ENCODE measurements around the gene XYLT1. TPM values are rescaled to one million over a fixed set of nuclear protein-coding genes. Genes with fewer than 3 reads are reported as not detected.

Gene XYLT1
- total and polyA plus RNA-seq, 7 donors = 0.67 to 2.5 (median 1.7) TPM

DNA sequence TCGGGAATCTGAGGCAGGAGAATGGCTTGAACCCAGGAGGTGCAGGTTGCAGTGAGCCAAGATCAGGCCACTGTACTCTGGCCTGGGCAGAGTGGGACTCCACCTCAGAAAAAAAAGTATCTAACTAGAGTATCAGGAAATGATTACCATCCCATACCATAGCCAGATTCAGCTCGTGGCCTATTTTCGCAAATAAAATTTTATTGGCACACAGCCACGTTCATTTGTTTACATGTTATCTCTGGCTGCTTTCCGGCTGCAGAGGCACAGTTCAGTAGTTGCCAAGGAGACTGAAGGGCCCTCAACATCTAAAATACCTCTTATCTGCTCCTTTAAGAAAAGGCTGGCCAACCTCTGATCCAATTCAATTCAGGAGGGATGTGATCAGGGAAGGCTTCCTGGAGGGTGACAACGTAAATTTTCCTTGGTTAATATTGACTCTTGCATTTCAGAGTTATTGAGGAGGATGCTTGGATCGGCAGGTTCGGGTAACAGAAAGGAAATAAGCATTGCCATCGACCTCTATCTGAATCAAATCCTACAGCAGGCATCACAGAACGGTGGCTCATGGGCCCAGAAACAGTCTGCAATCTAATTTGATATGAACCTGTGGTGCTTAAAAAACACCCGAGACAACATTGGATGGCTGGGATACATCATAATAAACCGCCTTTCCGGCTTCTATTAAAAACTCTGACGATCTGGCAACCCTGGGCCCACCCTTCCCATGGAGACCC, 73.8 kb downstream of the XYLT1 start:
- Histone ChIP-seq H3K27ac (no peak overlapping the region), H3K4me3 (no peak overlapping the region), H3K9me3 (no peaks in the 10 kb centered on the region), H3K4me1 (no peaks in the 10 kb centered on the region), H3K27me3 (ENCODE audit: insufficient read depth in 3 of 3, low read length in 2 of 3) (no peaks in the 10 kb centered on the region), H3K36me3 (ENCODE audit: insufficient read depth in 1 of 2, low read depth in 1 of 2) (no peaks in the 10 kb centered on the region)
- WGBS, 3 donors = 53 to 62% (median 61%) methylated on average over 14 of the region's 14 CpGs
- intact Hi-C loops (cut with DNase I) = no loop called here
- no peak for DNase-seq
- ATAC-seq = peak in 1 of 4 donors; percentile 33
- TF ChIP-seq, protein P1, sequence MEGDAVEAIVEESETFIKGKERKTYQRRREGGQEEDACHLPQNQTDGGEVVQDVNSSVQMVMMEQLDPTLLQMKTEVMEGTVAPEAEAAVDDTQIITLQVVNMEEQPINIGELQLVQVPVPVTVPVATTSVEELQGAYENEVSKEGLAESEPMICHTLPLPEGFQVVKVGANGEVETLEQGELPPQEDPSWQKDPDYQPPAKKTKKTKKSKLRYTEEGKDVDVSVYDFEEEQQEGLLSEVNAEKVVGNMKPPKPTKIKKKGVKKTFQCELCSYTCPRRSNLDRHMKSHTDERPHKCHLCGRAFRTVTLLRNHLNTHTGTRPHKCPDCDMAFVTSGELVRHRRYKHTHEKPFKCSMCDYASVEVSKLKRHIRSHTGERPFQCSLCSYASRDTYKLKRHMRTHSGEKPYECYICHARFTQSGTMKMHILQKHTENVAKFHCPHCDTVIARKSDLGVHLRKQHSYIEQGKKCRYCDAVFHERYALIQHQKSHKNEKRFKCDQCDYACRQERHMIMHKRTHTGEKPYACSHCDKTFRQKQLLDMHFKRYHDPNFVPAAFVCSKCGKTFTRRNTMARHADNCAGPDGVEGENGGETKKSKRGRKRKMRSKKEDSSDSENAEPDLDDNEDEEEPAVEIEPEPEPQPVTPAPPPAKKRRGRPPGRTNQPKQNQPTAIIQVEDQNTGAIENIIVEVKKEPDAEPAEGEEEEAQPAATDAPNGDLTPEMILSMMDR (IDR thresholded peaks at IDR 0.05) = no peak

DNA sequence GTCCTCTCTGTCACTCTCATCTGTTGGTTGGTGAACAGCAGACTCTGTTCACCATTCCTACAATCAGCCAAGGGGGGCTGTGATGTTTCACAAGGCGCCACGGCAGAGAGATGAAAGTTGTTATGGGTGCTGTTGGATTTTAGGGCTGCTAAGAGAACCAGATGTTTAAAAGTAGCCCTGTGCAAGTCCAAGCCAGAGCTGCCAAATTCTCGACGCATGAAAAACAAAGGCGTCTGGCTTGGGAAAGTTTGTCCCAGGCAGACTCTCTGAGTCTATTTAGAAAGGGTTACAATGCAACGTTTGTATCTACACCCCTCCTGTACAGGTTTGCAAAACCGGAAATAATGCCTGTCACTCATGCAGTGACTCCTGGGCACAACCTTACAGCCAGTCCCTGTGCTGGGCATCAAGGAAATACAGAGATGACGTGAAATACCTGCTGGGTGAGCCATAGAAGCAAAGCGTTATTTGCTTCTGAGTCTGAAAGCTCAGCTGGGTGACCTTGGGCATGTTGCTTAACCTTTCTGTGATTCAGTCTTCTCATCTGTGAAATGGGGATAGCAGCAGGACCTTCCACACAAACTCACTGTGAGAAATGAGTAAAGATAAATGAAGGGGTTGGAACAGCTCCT, 74.8 kb downstream of the XYLT1 start:
- Histone ChIP-seq H3K9me3 (no peaks in the 10 kb centered on the region), H3K4me3 (no peak overlapping the region), H3K4me1 (no peaks in the 10 kb centered on the region), H3K27me3 (ENCODE audit: insufficient read depth in 3 of 3, low read length in 2 of 3) (no peaks in the 10 kb centered on the region), H3K36me3 (ENCODE audit: insufficient read depth in 1 of 2, low read depth in 1 of 2) (no peaks in the 10 kb centered on the region), H3K27ac (no peak overlapping the region)
- no peak for DNase-seq
- intact Hi-C loops (cut with DNase I) = no loop called here
- peak in 1 of 4 donors; percentile 33 for ATAC-seq
- WGBS, 3 donors = 40 to 48% (median 46%) methylated on average over 9 of the region's 9 CpGs
- TF ChIP-seq, protein P1 (IDR thresholded peaks at IDR 0.05) = no peak

DNA sequence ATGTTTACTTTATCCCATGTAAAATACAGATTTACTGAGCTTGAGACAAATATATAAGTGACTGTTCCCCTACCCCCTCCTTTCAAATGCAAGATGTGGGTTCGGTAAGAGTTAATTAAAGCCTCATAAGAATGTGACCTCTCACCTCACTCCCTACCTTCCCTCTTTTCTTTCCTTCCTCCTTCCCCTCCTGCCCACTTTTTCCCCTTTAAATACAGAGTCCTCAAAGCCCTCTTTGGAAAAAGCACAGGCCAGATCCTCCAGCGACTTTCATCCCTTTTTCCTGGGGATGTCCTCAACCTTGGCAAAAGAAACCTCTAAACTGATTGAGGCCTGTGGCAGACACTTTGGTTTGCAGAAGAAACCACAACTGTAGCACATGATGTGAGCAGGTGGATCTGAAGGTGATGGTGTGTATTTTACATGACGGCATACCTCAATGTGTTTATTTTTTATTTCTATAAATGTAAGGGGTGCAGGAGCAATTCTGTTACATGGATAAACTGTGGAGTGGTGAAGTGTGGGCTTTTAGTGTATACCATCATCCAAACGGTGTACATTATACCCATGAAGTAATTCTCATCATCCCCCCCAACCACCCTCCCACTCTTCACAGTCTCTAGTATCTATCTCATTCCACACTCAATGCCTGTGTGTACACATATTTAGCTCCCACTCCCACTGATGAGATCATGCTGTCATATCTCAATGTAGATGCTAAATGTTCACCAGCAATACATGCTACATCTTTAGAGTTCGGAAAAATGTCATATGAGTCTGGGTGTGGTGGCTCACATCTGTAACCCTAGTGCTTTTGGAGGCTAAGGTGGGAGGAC, 77.7 kb downstream of the XYLT1 start:
- no peaks in the 10 kb centered on the region for H3K27me3 ChIP-seq (ENCODE audit: insufficient read depth in 3 of 3, low read length in 2 of 3)
- WGBS, 3 donors = 81 to 85% (median 82%) methylated on average over 5 of the region's 5 CpGs
- intact Hi-C loops (cut with DNase I) = no loop called here
- H3K4me1 ChIP-seq = no peaks in the 10 kb centered on the region
- no peaks in the 10 kb centered on the region for H3K9me3 ChIP-seq
- DNase-seq = no peak
- no peak for ATAC-seq
- no peak overlapping the region for H3K27ac ChIP-seq
- H3K4me3 ChIP-seq = no peak overlapping the region
- no peaks in the 10 kb centered on the region for H3K36me3 ChIP-seq (ENCODE audit: insufficient read depth in 1 of 2, low read depth in 1 of 2)
- TF ChIP-seq, protein P1 (IDR thresholded peaks at IDR 0.05) = no peak

DNA sequence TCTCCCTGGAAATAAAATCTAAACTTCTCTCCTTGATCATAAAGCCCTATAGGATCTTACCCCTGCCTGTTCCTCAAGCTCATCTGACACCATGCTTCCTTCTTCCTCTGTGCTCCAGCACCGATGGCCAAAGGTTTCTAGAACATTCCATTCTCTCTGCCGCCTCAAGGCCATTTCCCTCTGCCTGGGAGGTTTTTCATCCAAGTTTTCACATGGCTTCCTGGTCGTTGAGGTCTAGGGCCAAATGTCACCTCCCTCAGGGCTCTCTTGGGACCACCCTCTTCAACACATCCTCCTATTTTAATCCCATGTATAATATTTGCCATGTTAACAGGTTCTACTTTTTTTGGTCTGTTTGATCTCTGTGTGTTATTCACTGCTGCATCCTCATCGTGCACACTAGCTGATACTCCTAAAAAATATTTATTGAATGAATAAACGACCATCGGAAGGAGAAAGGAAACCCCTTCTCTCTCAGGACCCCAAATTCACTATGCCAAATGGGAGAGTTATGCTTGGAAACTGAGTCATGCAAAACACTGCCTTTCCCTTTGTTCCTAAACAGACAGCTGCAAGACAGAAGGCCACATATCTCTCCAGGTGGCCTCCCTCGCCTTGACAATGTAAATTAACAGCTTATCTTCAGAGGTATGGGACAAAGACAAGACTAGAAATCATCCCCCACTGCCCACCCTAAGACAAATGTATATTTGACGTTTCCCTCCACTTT, 78.5 kb downstream of the XYLT1 start:
- Histone ChIP-seq H3K4me1 (no peaks in the 10 kb centered on the region), H3K27me3 (ENCODE audit: insufficient read depth in 3 of 3, low read length in 2 of 3) (no peaks in the 10 kb centered on the region), H3K27ac (no peak overlapping the region), H3K9me3 (no peaks in the 10 kb centered on the region), H3K4me3 (no peak overlapping the region), H3K36me3 (ENCODE audit: insufficient read depth in 1 of 2, low read depth in 1 of 2) (no peaks in the 10 kb centered on the region)
- intact Hi-C loops (cut with DNase I) = no loop called here
- DNase-seq (no peak), ATAC-seq (no peak)
- WGBS, 3 donors = 74 to 75% (median 74%) methylated on average over 8 of the region's 8 CpGs
- TF ChIP-seq, protein P1 (IDR thresholded peaks at IDR 0.05) = no peak

Measured in psoas muscle (tissue), 8 donors.